ENCODE measurements around the gene CARM1. TPM values are rescaled to one million over a fixed set of nuclear protein-coding genes. Genes with fewer than 3 reads are reported as not detected.

CARM1 gene
- total RNA-seq (2014; rRNA removed; shearing (Covaris generic)): 35.7 and 36.2 TPM in 2 replicates

DNA sequence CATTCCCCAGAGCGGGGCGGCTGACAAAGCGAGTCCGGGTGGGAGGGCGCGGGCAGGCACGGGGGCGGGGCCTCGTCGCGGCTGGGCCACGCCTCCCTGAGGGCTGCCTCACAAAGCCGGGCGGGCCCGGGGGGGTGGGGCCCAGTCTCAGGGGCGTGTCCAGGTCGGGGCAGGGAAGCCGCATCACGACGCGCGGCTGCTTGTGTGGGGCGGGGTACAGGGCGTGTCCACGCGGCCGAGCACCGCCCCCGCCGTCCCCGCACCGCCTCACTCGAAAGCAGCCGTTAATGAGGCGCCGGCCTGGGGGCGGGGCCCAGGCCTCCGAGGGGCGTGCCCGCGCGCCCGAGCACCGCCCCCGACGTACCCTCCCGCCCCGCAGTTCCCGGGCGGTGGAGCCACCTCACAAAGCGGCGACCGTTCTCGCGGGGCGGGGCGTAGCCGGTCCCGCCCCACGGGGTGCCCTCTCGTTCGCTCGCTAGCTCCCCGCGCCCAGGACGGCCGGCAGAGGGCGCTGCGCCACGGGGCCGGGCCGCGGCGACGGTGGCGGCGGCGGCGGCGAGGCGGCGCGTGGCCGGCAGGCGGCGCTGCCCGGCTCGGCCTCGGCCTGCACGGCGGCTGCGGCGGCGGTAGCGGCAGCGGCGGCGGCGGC is at the start of gene CARM1:
TSS of gene CARM1 (plus strand) at position 599 of the 649 bp plus-strand sequence. CDS start 150 bp downstream, outside the sequence.
- no peaks in the 10 kb centered on the region for H3K9me3 ChIP-seq (replicated peaks)
- no peaks in the 10 kb centered on the region for H3K36me3 ChIP-seq
- peak within 1 kb of the TSS; percentile 18; the same call in 1 of the 2 replicates for H3K27ac ChIP-seq
- H3K4me1 ChIP-seq: peaks cover 11% of the 10 kb centered on the region
- peak within 1 kb of the TSS; percentile 86 for H3K4me3 ChIP-seq
- no peaks in the 10 kb centered on the region for H3K27me3 ChIP-seq
- peak; percentile 97 to 98 for DNase-seq

DNA sequence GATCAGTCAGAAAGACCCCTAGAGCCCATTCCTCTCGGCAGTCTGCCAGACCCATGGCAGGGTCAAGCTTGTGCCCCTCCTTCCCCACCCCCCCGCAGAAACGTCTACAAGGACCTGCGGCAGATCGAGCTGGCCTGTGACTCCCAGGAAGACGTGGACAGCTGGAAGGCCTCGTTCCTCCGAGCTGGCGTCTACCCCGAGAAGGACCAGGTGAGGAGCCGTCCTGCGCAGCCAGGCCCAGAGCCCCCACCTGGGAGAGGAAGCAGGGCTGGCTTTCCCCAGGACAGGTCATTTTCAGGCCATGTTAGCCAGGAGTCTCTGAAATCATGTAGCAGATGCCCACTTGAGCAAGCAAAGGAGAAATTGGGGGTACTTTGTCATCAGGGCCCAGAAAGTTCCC is 47.7 kb upstream of the CARM1 start:
- Histone ChIP-seq H3K27ac (no peak overlapping the region), H3K4me3 (no peak overlapping the region), H3K27me3 (no peaks in the 10 kb centered on the region), H3K9me3 (replicated peaks) (no peaks in the 10 kb centered on the region), H3K4me1 (no peaks in the 10 kb centered on the region), H3K36me3 (peaks cover 24% of the 10 kb centered on the region)
- no peak for DNase-seq

DNA sequence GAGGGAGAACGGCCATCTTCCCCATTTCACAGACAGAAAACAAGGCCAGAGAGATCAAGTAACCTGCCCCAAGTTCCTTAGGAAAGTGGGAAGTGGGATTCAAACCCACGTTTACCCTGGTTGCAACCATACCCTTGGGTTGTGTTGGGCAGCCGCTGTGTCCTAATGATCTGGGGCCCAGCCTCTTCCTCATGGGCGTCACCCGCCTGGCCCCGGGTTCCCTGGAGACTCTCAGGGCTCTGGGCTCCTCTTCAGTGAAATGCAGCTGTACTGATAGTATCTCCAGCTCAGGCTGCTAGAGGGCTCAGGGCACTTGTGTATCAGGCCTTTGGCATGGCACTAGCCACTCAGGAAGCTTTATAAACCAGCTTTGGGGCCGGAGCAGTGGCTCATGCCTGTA is 45.1 kb upstream of the CARM1 start:
- Histone ChIP-seq H3K4me1 (no peaks in the 10 kb centered on the region), H3K9me3 (replicated peaks) (no peaks in the 10 kb centered on the region), H3K4me3 (no peak overlapping the region), H3K27ac (no peak overlapping the region), H3K36me3 (peaks cover 16% of the 10 kb centered on the region), H3K27me3 (no peaks in the 10 kb centered on the region)
- DNase-seq: no peak

DNA sequence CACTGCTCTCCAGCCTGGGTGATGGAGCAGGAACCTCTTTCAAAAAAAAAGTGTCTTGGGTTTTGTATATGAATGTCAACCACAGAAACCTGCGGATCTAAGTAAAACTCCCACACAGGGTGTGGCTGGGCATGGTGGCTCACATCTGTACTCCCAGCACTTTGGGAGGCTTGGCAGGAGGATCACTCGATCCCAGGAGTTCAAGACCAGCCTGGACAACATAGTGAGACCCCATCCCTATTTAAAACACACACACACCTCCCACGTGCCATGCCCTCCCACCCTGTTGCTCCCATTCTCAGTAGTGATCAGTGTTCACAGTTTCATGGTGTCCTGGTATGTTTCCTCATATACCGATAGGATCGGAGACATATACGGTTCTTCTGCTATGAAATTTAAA is 44.5 kb upstream of the CARM1 start:
- H3K27me3 ChIP-seq: no peaks in the 10 kb centered on the region
- peaks cover 16% of the 10 kb centered on the region for H3K36me3 ChIP-seq
- H3K27ac ChIP-seq: no peak overlapping the region
- H3K4me3 ChIP-seq: no peak overlapping the region
- H3K9me3 ChIP-seq (replicated peaks): no peaks in the 10 kb centered on the region
- DNase-seq: no peak
- H3K4me1 ChIP-seq: no peaks in the 10 kb centered on the region

DNA sequence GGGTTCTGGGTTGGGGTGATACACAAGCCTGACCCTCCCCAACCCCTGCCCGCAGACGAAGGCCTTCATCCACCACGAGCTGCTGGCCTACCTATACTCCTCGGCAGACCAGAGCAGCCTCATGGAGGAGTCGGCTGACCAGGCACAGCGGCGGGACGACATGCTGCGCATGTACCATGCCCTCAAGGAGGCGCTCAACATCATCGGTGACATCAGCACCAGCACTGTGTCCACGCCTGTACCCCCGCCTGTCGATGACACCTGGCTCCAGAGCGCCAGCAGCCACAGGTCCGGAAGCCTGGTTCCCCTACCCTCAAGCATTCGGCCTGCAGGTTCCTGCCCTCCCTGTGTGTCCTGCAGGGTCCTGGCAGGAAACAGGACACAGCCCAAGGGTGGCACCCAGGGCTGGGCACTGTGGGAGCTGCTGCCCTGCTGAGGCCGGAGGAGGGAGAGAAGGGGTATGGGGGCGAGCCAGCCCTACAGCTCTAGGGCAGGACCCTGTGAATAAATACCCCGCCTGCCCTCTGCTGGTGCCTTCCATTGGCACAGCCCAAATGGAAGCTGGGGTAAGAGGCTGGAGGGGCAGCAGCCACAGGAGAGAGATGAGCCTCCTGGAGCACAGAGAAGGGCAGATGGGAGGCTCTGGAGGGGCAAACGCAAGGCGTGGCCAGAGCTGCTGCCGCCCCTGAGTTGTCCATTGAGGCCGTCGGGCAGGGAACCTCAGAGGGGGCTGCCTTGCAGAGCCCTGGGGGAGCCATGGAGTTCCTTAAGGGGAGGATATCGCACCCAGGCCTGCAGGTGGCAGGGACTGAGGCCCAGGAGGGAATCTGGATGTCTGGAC is 42.2 kb upstream of the CARM1 start:
- Histone ChIP-seq H3K36me3 (peaks cover 28% of the 10 kb centered on the region), H3K27ac (no peak overlapping the region), H3K27me3 (no peaks in the 10 kb centered on the region), H3K4me3 (no peak overlapping the region), H3K9me3 (replicated peaks) (no peaks in the 10 kb centered on the region), H3K4me1 (no peaks in the 10 kb centered on the region)
- DNase-seq: no peak

DNA sequence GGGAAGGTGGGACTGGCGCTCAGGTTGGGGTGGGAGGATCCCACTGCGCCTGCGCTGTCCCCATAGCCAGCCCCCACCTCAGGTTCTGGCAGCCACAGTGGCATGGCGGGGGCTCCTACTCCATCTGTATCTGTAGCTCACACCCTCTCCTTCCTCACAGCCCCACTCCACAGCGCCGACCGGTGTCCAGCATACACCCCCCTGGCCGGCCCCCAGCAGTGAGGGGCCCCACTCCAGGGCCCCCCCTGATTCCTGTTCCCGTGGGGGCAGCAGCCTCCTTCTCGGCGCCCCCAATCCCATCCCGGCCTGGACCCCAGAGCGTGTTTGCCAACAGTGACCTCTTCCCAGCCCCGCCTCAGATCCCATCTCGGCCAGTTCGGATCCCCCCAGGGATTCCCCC is 41.4 kb upstream of the CARM1 start:
- Histone ChIP-seq H3K27ac (no peak overlapping the region), H3K27me3 (no peaks in the 10 kb centered on the region), H3K4me1 (no peaks in the 10 kb centered on the region), H3K36me3 (peaks cover 23% of the 10 kb centered on the region), H3K9me3 (replicated peaks) (no peaks in the 10 kb centered on the region), H3K4me3 (no peak overlapping the region)
- DNase-seq: no peak

DNA sequence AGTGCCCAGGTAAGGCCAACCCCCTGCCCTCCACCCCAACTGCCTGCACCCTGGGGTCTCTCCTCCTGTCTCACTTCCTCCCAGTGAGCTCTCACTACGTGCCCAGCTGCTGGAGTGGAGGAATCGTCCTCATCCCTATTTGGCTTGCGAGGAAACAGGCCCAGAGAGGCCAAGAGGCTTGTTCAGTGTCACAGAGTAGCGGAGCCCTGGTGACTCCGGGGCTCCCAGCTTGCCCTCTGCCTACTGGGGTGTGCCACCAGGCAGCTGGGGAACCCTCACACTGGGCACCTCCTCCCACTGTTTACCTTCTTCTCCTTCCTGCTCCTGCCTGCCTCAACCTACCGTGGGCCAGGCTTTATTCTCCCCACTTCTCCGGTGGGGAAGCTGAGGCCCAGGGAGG is 41.0 kb upstream of the CARM1 start:
- Histone ChIP-seq H3K4me1 (no peaks in the 10 kb centered on the region), H3K27me3 (no peaks in the 10 kb centered on the region), H3K4me3 (no peak overlapping the region), H3K36me3 (peaks cover 22% of the 10 kb centered on the region), H3K27ac (no peak overlapping the region), H3K9me3 (replicated peaks) (no peaks in the 10 kb centered on the region)
- no peak for DNase-seq

DNA sequence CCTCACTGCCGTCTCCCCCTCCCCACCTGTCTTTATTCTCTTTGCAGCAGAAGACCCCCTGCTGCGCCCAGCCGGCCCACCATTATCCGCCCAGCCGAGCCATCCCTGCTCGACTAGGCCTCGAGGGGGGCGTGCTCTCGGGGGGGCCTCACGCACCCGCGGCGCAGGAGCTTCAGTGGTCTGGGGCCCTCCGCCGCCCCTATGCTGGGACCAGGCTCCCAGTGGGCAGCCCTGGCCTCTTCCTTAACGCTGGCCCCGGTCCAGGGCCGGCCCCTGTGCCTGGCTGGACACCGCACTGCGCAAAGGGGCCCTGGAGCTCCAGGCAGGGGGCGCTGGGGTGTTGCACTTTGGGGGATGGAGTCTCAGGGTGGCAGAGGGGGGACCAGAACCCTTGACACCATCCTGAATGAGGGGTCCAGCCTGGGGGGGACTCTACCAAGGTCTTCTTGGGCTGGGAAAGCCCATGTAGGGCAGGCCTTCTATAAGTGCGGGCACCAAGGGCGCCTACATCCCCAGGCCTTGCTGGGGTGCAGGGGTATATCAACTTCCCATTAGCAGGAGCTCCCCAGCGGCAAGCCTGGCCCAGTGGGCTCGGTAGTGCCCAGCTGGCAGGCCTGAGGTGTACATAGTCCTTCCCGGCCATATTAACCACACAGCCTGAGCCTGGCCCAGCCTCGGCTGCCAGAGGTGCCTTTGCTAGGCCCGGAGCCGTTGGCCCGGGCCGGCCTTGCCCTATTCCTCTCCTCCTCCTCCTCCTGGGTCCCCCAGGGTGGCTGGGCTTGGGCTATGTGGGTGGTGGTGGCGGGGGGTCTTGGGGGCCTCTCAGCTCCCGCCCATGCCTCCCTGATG is 40.2 kb upstream of the CARM1 start:
- H3K36me3 ChIP-seq: peaks cover 20% of the 10 kb centered on the region

DNA sequence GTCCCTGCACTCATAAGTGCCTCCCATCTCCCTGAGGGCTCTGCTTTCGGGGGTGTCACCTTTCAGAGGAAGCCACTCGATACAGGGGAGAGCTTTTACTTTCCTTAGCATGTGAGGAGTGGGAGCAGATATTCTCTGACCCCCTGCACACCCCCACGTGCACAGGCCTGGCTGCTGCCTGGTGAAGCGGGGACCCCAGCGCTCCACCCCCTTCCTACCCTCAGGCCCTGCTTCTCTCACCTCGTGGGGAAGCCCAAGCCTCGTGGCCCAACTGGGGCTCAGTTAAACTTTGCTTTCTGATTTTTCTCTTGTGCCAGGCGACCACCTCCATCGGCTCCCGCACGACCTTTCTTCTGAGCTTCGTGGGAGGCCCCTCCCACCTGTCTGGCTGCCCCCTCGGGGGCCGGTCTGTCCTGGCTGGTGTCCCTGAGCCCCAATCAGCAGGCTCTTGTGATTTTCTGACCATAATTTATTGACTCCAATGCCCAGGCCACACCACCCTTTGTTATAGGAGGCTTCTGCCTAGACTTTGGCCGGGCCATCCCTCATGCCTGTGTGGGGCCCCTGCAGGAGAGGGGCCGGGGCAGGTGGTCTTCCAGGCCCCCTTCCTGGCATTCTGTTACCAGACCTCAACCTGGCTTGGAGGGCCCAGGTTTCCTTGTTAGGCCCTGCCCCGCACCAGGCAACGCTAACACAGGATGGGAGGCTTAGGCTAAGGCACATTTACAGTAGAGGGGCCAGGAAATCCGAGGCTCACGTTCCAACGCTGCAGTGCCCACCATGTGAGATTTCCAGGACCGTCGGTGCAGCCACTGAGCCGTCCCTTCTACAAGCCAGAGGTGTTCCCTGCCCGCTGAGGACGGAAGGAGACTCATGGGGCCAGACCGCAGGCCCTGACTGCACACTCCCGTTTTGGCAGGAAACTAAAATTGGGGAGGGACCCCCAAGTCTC is 39.1 kb upstream of the CARM1 start:
- Histone ChIP-seq H3K27me3 (no peaks in the 10 kb centered on the region), H3K9me3 (replicated peaks) (no peaks in the 10 kb centered on the region), H3K36me3 (peaks cover 17% of the 10 kb centered on the region), H3K27ac (no peak overlapping the region), H3K4me1 (no peaks in the 10 kb centered on the region), H3K4me3 (no peak overlapping the region)
- no peak for DNase-seq

More for the DNA sequence above, 40.2 kb upstream of the CARM1 start:
- no peaks in the 10 kb centered on the region for H3K9me3 ChIP-seq (replicated peaks)
- H3K27ac ChIP-seq: no peak overlapping the region
- no peaks in the 10 kb centered on the region for H3K4me1 ChIP-seq
- no peak for DNase-seq
- H3K4me3 ChIP-seq: no peak overlapping the region
- H3K27me3 ChIP-seq: no peaks in the 10 kb centered on the region

DNA sequence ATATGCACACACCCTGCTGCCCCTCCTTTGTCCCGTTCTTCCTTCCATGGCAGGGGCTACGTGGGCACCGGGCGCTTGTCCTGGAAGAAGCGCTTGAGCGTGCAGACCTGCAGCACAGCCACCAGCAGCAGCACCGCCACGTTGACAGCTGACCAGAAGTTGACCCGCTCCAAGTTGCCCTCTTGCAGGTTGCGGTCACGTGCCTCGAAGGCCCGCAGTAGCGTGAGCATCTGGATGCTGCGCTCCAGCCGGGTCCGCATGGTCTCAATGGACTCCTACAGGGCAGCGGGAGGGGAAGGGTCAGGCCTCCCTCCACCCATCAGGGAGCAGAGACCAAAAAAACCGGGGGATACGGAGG is 38.4 kb upstream of the CARM1 start:
- Histone ChIP-seq H3K4me3 (no peak overlapping the region), H3K4me1 (no peaks in the 10 kb centered on the region), H3K27me3 (no peaks in the 10 kb centered on the region), H3K9me3 (replicated peaks) (no peaks in the 10 kb centered on the region), H3K27ac (no peak overlapping the region), H3K36me3 (peaks cover 17% of the 10 kb centered on the region)
- DNase-seq: no peak

DNA sequence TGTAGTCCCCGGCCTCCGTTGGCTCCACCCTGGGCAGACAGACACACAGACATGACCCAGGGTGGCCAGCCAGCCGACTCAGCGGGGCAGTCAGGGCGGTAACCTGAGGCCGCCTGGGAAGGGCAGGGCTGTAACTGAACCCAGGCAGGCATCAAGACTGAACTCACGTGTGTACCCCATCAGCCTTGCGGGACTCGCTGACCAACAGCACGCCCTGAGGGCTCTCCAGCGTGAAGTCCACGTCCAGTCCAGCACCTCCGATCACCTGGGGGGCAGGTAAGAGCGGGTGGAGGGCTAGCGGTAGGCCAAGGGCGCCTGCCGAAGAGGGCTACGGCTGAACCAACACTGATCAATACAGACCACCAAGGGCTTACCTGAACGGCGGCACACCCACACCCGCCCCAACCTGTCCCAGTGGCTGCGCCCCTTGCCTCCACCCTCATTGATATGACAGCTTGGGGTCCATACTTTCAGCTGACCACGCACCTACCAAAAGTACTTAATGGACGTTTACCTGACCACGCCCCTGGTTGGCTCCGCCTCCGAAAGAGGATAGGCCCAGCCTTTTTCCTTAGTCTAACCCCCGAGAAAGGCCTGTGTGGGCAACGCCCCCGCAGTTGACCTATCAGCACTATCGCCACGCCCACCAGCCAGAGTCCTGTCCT is 36.1 kb upstream of the CARM1 start:
- peak overlapping the region; percentile 87 for H3K4me3 ChIP-seq
- H3K36me3 ChIP-seq: peaks cover 17% of the 10 kb centered on the region
- H3K4me1 ChIP-seq: no peaks in the 10 kb centered on the region
- DNase-seq: no peak
- H3K9me3 ChIP-seq (replicated peaks): no peaks in the 10 kb centered on the region
- H3K27me3 ChIP-seq: no peaks in the 10 kb centered on the region
- no peak overlapping the region for H3K27ac ChIP-seq

DNA sequence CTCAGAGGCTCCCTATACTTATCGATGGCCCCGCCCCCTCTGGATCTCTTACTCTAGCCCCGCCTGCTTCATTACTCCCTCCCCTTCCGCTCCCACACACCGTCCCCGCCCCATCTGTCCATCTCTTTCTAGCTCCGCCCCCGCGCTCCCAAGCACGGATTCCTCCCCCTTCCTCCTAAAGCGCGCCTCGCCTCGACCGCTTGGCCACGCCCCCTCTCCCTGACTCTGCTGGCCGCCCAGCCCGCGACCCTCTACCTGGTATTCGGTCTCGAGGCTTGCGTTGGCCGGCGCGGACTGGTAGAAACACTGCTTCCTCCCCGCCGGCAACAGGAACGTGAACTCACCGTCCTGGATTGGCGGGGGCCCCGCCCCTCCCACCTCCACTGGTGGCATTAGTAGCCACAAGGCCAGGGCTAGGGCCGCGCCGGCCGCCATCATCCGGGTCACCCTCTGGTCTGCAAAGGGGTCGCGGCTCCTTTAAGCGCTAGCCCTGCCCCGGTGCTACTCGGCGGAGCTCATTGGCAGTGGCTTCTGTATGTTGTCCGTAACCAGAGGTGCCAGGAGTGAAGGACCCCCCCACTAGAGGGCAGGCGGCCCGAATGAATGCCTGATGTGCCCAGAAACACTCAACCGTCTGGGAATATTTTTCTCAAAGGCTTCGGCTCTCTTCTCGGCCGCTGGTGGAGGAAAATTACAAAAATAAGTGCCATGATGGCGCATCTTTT is 35.4 kb upstream of the CARM1 start, which contains the start of gene TMED1:
TSS of gene TMED1 (minus strand) at position 459 of the 725 bp plus-strand sequence. CDS start at position 438, 21 bp downstream.
- H3K36me3 ChIP-seq: peaks cover 17% of the 10 kb centered on the region
- peak; percentile 100 for DNase-seq
- H3K9me3 ChIP-seq (replicated peaks): no peaks in the 10 kb centered on the region
- no peaks in the 10 kb centered on the region for H3K27me3 ChIP-seq
- peak within 1 kb of the TSS; percentile 96 for H3K27ac ChIP-seq
- H3K4me1 ChIP-seq: no peaks in the 10 kb centered on the region
- H3K4me3 ChIP-seq: peak within 1 kb of the TSS; percentile 87
